SK-N-MC (cell line): Measurements from ENCODE around the gene RBM4.

Experiments used
- EZH2 ChIP-seq: fragments of 200-600 bp; sonication (generic); IDR thresholded peaks from one replicate; pipeline ENCODE4 v1.6.1; 2017; ENCODE audit warnings: antibody characterized with exemption
- POLR2AphosphoS5 ChIP-seq: IDR thresholded peaks from 2 replicates; pipeline ENCODE4 v1.6.1; 2012; ENCODE audit warnings: mild to moderate bottlenecking, low read depth, low read length, borderline replicate concordance

GRCh38 chr11:66636411-66636810, 2.1 kb upstream of the RBM4 start:
- TF ChIP-seq POLR2AphosphoS5: no peak
- no peak for TF ChIP-seq EZH2
